ENCODE results near the gene KRT82. TPM values are rescaled to one million over a fixed set of nuclear protein-coding genes. Genes with fewer than 3 reads are reported as not detected.

Gene KRT82
- total and polyA plus RNA-seq, 8 donors: not detected

DNA sequence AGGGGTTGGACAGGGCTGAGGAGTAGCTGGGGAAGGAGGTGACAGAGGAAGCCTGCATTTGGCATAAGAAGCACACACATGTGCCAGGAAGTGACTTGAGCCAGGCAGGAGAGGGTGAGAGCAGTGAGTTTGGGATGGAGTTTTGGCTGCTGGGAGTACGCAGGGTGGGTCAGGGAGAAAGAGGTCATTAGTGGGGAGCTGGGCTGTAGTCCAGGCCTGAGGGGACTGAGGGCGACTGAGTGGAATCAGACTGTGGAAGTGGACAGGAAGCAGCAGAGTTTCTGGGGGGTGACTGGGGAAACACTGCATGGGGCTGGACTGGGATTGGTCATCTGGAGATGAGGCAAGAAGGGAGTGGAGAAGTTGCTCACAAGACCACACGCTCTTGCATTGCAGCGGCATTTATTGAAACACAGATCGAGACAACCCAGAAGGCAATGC lies 46.5 kb downstream of the KRT82 start:
- TF ChIP-seq, protein P1, sequence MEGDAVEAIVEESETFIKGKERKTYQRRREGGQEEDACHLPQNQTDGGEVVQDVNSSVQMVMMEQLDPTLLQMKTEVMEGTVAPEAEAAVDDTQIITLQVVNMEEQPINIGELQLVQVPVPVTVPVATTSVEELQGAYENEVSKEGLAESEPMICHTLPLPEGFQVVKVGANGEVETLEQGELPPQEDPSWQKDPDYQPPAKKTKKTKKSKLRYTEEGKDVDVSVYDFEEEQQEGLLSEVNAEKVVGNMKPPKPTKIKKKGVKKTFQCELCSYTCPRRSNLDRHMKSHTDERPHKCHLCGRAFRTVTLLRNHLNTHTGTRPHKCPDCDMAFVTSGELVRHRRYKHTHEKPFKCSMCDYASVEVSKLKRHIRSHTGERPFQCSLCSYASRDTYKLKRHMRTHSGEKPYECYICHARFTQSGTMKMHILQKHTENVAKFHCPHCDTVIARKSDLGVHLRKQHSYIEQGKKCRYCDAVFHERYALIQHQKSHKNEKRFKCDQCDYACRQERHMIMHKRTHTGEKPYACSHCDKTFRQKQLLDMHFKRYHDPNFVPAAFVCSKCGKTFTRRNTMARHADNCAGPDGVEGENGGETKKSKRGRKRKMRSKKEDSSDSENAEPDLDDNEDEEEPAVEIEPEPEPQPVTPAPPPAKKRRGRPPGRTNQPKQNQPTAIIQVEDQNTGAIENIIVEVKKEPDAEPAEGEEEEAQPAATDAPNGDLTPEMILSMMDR (IDR thresholded peaks at IDR 0.05): no peak
- H3K4me3 ChIP-seq: no peak overlapping the region
- no peaks in the 10 kb centered on the region for H3K36me3 ChIP-seq
- H3K27me3 ChIP-seq: peaks cover 0 to 11% of the 10 kb centered on the region in 2 donors
- no peaks in the 10 kb centered on the region for H3K9me3 ChIP-seq
- no peaks in the 10 kb centered on the region for H3K4me1 ChIP-seq
- DNase-seq (peak in 2 of 4 donors; percentile 31 to 64), ATAC-seq (peak; percentile 19)
- intact Hi-C loops (cut with DNase I): no loop called here
- H3K27ac ChIP-seq: no peak overlapping the region

DNA sequence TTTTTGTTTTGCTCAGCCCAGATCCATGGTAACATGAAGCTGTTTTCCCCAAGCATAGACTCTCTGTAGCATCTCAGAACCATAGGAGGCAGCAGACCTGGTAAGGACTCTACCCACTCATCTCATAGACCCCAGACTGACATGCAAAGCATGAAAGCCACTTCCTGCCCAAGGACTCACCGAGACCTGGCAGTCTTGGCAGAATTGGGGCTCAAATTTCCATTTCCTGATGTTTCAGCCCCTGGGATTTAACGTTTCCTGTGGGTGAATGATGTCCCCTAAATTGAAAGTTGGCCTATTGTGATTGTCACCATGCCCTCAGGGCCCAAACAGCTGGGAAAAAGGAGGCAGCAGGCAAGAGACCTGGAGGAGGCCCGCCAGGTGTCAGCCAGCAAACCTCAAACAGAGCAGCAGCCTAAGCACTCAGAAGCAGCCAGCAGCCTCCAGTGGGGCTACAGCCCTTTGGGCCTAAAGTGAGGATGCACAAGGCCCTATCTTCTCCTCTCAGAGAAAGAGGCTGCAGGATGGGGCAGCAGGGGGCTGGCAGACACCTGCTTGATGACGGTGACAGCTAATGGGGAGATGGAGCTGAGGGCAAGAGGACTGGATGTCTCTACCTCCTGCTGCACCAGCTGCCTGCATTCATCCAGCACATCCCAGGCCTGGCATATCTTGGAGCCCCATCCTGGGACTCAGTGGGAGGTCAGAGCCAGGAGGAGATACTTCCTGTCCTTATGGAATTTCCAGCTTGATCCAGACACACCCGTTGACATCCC lies 47.4 kb downstream of the KRT82 start:
- H3K9me3 ChIP-seq: no peaks in the 10 kb centered on the region
- DNase-seq (no peak), ATAC-seq (no peak)
- peaks cover 0 to 11% of the 10 kb centered on the region in 2 donors for H3K27me3 ChIP-seq
- no peaks in the 10 kb centered on the region for H3K4me1 ChIP-seq
- no peaks in the 10 kb centered on the region for H3K36me3 ChIP-seq
- intact Hi-C loops (cut with DNase I): no loop called here
- H3K4me3 ChIP-seq: no peak overlapping the region
- no peak overlapping the region for H3K27ac ChIP-seq
- TF ChIP-seq, protein P1 (IDR thresholded peaks at IDR 0.05): no peak

DNA sequence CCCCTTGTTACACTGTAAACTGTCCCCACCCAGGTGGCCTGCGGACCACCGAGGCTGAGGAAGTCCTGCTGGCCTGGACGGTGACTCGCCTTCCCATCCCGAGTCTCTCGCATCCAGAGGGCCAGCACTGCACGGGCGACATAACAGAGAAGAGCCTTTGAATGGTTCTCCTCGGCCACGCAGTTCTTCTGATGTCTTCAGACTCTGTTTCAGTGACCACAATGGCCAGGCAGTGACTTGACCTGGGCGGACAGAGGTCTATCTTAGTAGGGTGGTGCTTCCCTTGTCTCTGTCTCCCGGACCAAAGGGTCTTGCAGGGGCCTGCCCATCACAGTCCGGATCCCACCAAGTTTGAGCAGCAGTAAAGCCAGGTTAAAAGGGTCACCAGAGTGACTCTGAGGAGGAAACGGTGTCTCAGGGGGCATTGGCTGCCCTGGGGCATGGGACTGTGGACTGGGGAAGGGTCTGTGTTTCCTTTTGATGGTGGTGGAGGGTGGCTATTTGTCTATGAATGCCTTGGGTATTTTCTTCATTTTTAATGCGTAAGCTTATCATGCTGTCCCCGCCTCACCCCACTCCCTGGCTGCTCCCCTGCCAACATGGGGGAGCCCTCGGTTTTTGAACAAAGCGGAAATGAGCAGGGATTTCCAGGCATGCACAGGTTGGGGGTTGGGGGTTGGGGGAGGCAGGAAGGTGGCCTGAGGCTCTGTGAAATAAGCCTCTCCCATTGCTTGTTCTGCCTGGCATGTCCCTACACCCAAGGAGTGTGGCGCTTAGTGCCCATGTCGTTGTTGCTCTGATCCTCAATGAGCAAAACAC lies 49.2 kb downstream of the KRT82 start:
- Histone ChIP-seq H3K27ac (no peak overlapping the region), H3K27me3 (peaks cover 0 to 15% of the 10 kb centered on the region in 2 donors), H3K4me3 (no peak overlapping the region), H3K4me1 (no peaks in the 10 kb centered on the region), H3K36me3 (no peaks in the 10 kb centered on the region), H3K9me3 (no peaks in the 10 kb centered on the region)
- intact Hi-C loops (cut with DNase I): no loop called here
- DNase-seq (no peak), ATAC-seq (no peak)
- TF ChIP-seq, protein P1 (IDR thresholded peaks at IDR 0.05): no peak

DNA sequence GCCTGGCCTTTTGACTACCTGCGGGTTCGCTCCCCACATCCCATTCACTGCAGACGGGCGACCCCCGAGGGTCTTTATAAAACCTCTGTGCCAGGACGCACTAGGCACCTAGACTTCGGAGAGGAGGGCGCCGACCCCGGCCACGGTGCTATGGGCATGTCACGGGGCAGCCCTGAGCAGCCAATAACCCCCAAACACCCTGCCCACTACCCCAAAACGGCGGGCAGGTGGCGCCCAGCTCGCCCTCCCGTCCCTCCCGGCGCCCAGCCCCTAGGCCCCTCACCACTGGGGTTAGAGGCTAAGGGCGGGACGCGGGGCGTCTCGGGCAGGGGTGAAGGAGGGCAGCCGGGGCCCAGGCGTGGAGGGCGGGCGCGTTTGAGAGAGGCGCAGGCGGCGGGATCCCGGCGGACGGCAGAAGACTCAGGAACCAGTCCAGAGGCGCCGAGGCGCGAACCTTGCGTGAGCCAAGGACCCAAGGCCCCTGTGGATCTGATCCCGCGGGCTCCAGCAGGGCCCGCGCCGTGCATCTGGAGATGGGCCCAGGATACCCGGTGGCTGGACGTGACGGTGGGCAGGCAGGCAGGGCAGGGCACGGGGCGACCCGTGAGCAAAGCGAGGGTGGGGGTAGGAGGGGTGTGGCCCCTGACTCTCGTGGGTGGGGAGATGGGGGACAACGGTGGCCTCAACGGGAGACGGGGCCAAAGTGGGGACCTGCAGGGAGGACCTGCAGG lies 49.9 kb downstream of the KRT82 start:
- intact Hi-C loops (cut with DNase I): no loop called here

More for the DNA sequence above, 49.9 kb downstream of the KRT82 start:
- TF ChIP-seq, protein P1 (IDR thresholded peaks at IDR 0.05): no peak
- no peak overlapping the region for H3K4me3 ChIP-seq
- no peak for ATAC-seq
- DNase-seq: no peak
- H3K4me1 ChIP-seq: no peaks in the 10 kb centered on the region
- H3K27ac ChIP-seq: no peak overlapping the region
- H3K36me3 ChIP-seq: no peaks in the 10 kb centered on the region
- no peaks in the 10 kb centered on the region for H3K9me3 ChIP-seq
- H3K27me3 ChIP-seq: peaks cover 0 to 15% of the 10 kb centered on the region in 2 donors

Data from left lung (tissue), 10 donors.